ENCODE measurements around the gene CTDSPL. TPM values are rescaled to one million over a fixed set of nuclear protein-coding genes. Genes with fewer than 3 reads are reported as not detected.

CTDSPL gene
- total and polyA plus RNA-seq, 2 of the 13 experiments (the other 11 are each of a cell fraction or from before 2014, with no cell fraction given): 26.1 to 142 TPM

DNA sequence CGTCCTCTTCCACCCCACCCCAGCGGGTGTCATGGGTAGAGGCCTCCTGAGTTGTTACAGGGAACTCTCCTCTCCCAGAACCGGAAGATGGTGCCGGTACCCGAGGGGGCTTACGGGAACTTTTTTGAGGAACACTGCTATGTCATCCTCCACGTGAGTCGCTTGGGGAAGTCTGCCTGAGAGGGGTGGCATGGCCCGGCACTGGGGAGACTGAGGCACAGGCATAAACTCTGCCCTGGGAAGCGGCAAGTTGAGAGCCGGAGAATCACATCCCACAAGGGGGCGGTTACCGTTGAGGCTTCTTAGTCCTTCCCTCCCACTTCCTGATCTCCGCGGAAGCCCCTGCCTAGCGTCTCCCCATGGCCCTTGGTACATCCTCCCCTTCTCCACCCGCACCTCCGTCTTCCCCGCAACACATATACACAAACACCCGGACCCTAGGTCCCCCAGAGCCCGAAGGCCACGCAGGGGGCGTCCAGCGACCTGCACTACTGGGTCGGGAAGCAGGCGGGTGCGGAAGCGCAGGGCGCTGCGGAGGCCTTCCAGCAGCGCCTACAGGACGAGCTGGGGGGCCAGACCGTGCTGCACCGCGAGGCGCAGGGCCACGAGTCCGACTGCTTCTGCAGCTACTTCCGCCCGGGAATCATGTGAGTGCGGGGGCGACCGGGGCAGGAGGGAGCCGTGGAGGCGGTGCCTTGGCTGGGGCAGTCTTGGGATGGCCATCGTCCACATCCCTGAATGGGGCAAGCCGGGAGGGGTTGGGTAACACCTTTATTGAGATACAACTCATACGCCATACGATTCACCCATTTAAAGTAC, 132.3 kb downstream of the CTDSPL start:
- no peaks in the 10 kb centered on the region for H3K36me3 ChIP-seq (replicated peaks in 1 of 2; ENCODE audit: control insufficient read depth in 1 of 2, insufficient read depth in 2 of 2, low read length in 2 of 2)
- no peak overlapping the region for H3K9ac ChIP-seq (ENCODE audit: insufficient read depth, low read depth, low read length)
- in situ Hi-C loops (cut with HindIII; ENCODE audit: extremely low pct_ligation_motif_present, low pct_unique_long_range_greater_than_20kb): no loop called here
- 85% methylated on average over 49 of the region's 49 CpGs for WGBS (ENCODE audit: low lambda C conversion rate)
- ChIA-PET CTCF (ENCODE audit: low intra/inter-chr PET ratio, low total read pairs) (interaction anchor here (1.1 kb wide), 1 partner anchor 19 kb away, joined by 3 read pairs; no protein-coding TSS in a partner anchor), POLR2A (no interaction called here)
- DNase-seq (ENCODE audit: low spot score): no peak
- peaks cover 85% of the 10 kb centered on the region for H3K4me1 ChIP-seq (ENCODE audit: insufficient read depth, low read length)
- FAIRE-seq: no peak
- no peak overlapping the region for H3K4me3 ChIP-seq (replicated peaks in 1 of 3; ENCODE audit: insufficient read depth in 1 of 3, low read depth in 2 of 3, low read length in 3 of 3)
- intact Hi-C loops (cut with micrococcal nuclease; ENCODE audit: unreplicated experiment): no loop called here
- ATAC-seq: no peak
- TF ChIP-seq CEBPG (CRISPR knock-in tag; IDR thresholded peaks at IDR 0.05): no peak
- TF ChIP-seq, protein P1, sequence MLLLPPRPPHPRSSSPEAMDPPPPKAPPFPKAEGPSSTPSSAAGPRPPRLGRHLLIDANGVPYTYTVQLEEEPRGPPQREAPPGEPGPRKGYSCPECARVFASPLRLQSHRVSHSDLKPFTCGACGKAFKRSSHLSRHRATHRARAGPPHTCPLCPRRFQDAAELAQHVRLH (CRISPR knock-in tag; IDR thresholded peaks at IDR 0.05; ENCODE audit: borderline replicate concordance, low read depth): no peak
- TF ChIP-seq U2AF1 (optimal IDR thresholded peaks at IDR 0.05; ENCODE audit: low read depth, low read length): no peak
- TF ChIP-seq CREM (IDR thresholded peaks at IDR 0.05): no peak
- no peak for TF ChIP-seq CREM (CRISPR knock-in tag; IDR thresholded peaks at IDR 0.05)
- no peak overlapping the region for H3K27ac ChIP-seq (ENCODE audit: extremely low read length, insufficient read depth, low read length)
- H3K79me2 ChIP-seq (ENCODE audit: insufficient read depth, low read length): no peaks in the 10 kb centered on the region
- no peak overlapping the region for H2AFZ ChIP-seq (ENCODE audit: low read length)
- H3K4me2 ChIP-seq (ENCODE audit: low read depth, low read length): no peak overlapping the region
- no peaks in the 10 kb centered on the region for H4K20me1 ChIP-seq (ENCODE audit: insufficient read depth, low read length)
- BruUV-seq (replicated peaks): no TSS peak
- peaks cover 1 to 16% of the 10 kb centered on the region in 2 experiments; a peak in 4 of 5 replicates for H3K27me3 ChIP-seq (ENCODE audit: control insufficient read depth in 1 of 2, insufficient read depth in 2 of 2, low read length in 2 of 2)
- H3K9me3 ChIP-seq (ENCODE audit: low read length): no peaks in the 10 kb centered on the region

DNA sequence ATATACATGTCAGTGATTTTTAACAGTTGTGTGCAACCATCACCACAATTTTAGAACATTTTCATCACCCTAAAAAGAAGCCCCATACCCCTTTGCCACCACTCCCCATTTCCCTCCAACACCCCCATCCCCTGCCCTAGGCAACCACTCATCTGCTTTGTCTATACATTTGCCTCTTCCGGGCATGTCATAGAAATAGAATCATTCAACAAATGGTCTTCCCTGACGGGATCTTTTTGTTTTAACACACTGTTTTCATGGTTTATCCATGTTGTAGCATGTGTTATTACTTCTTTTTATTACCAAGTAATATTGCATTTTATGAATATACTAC, 132.9 kb downstream of the CTDSPL start:
- in situ Hi-C loops (cut with HindIII; ENCODE audit: extremely low pct_ligation_motif_present, low pct_unique_long_range_greater_than_20kb): no loop called here
- 61% methylated on average over 2 of the region's 2 CpGs for WGBS (ENCODE audit: low lambda C conversion rate)
- intact Hi-C loops (cut with micrococcal nuclease; ENCODE audit: unreplicated experiment): no loop called here
- BruUV-seq (replicated peaks): no TSS peak
- Histone ChIP-seq H3K4me1 (ENCODE audit: insufficient read depth, low read length) (peaks cover 79% of the 10 kb centered on the region), H3K27ac (ENCODE audit: extremely low read length, insufficient read depth, low read length) (no peak overlapping the region), H3K9me3 (ENCODE audit: low read length) (no peaks in the 10 kb centered on the region), H4K20me1 (ENCODE audit: insufficient read depth, low read length) (no peaks in the 10 kb centered on the region), H3K79me2 (ENCODE audit: insufficient read depth, low read length) (no peaks in the 10 kb centered on the region), H3K4me2 (ENCODE audit: low read depth, low read length) (no peak overlapping the region), H3K4me3 (replicated peaks in 1 of 3; ENCODE audit: insufficient read depth in 1 of 3, low read depth in 2 of 3, low read length in 3 of 3) (no peak overlapping the region), H3K9ac (ENCODE audit: insufficient read depth, low read depth, low read length) (no peak overlapping the region), H2AFZ (ENCODE audit: low read length) (no peak overlapping the region), H3K27me3 (ENCODE audit: control insufficient read depth in 1 of 2, insufficient read depth in 2 of 2, low read length in 2 of 2) (peaks cover 1 to 20% of the 10 kb centered on the region in 2 experiments; a peak in 4 of 5 replicates), H3K36me3 (replicated peaks in 1 of 2; ENCODE audit: control insufficient read depth in 1 of 2, insufficient read depth in 2 of 2, low read length in 2 of 2) (no peaks in the 10 kb centered on the region)
- ChIA-PET CTCF (ENCODE audit: low intra/inter-chr PET ratio, low total read pairs) (no interaction called here), POLR2A (no interaction called here)
- FAIRE-seq (no peak), ATAC-seq (no peak), DNase-seq (ENCODE audit: low spot score) (no peak)
- TF ChIP-seq SOX13 (IDR thresholded peaks at IDR 0.05) (no peak), SOX13 (CRISPR knock-in tag; conservative IDR thresholded peaks at IDR 0.05 in 1 of 2, IDR thresholded peaks at IDR 0.05 in 1 of 2) (no peak), SIN3B (IDR thresholded peaks at IDR 0.05; ENCODE audit: low read length) (no peak), SIX1 (CRISPR knock-in tag; IDR thresholded peaks at IDR 0.05; ENCODE audit: borderline replicate concordance) (no peak), ZNF441 (CRISPR knock-in tag; IDR thresholded peaks at IDR 0.05; ENCODE audit: borderline replicate concordance) (no peak), ZMYM4 (CRISPR knock-in tag; IDR thresholded peaks at IDR 0.05) (no peak), KDM5B (CRISPR knock-in tag; IDR thresholded peaks at IDR 0.05; ENCODE audit: borderline replicate concordance) (no peak), MTA3 (CRISPR knock-in tag; IDR thresholded peaks at IDR 0.05) (no peak)
- TF ChIP-seq, protein P2, sequence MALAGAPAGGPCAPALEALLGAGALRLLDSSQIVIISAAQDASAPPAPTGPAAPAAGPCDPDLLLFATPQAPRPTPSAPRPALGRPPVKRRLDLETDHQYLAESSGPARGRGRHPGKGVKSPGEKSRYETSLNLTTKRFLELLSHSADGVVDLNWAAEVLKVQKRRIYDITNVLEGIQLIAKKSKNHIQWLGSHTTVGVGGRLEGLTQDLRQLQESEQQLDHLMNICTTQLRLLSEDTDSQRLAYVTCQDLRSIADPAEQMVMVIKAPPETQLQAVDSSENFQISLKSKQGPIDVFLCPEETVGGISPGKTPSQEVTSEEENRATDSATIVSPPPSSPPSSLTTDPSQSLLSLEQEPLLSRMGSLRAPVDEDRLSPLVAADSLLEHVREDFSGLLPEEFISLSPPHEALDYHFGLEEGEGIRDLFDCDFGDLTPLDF (CRISPR knock-in tag; IDR thresholded peaks at IDR 0.05): no peak
- TF ChIP-seq, protein P3, sequence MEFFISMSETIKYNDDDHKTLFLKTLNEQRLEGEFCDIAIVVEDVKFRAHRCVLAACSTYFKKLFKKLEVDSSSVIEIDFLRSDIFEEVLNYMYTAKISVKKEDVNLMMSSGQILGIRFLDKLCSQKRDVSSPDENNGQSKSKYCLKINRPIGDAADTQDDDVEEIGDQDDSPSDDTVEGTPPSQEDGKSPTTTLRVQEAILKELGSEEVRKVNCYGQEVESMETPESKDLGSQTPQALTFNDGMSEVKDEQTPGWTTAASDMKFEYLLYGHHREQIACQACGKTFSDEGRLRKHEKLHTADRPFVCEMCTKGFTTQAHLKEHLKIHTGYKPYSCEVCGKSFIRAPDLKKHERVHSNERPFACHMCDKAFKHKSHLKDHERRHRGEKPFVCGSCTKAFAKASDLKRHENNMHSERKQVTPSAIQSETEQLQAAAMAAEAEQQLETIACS (CRISPR knock-in tag; IDR thresholded peaks at IDR 0.05): no peak
- TF ChIP-seq, protein P4, sequence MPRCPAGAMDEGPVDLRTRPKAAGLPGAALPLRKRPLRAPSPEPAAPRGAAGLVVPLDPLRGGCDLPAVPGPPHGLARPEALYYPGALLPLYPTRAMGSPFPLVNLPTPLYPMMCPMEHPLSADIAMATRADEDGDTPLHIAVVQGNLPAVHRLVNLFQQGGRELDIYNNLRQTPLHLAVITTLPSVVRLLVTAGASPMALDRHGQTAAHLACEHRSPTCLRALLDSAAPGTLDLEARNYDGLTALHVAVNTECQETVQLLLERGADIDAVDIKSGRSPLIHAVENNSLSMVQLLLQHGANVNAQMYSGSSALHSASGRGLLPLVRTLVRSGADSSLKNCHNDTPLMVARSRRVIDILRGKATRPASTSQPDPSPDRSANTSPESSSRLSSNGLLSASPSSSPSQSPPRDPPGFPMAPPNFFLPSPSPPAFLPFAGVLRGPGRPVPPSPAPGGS (CRISPR knock-in tag; IDR thresholded peaks at IDR 0.05): no peak

All from HepG2 (cell line).